Activated CD4-positive, alpha-beta memory T cell treated with anti-CD3 and anti-CD28 coated beads for 36 hours (primary cell): ENCODE results near the gene MLXIP. TPM values are rescaled to one million over a fixed set of nuclear protein-coding genes. Genes with fewer than 3 reads are reported as not detected.
"Not testable (repeated sequence)": the region's sequence is repeated elsewhere in the genome, so short reads cannot be mapped to it uniquely, and the experiment has no call there.

Source experiments
- CTCF ChIA-PET: fragments of 350-600 bp; sonication (Branson Sonifier 250); formaldehyde crosslinking; loops from one replicate; lab custom pipeline; 2021; ENCODE audit warnings: antibody characterized with exemption, inconsistent platforms; lab: Charles Lee
- POLR2A ChIA-PET: fragments of 350-600 bp; sonication (Branson Sonifier 250); formaldehyde crosslinking; loops from one replicate; lab custom pipeline; 2021; ENCODE audit warnings: antibody characterized with exemption; lab: Charles Lee
- DNase-seq: peaks from one replicate; pipeline ENCODE4 v3.0.0-alpha.2; 2020
- H3K27ac Mint-ChIP-seq: one replicate; pipeline ENCODE4 v1.8.0; 2021; ENCODE audit warnings: mixed read lengths
- H3K27me3 Mint-ChIP-seq: one replicate; pipeline ENCODE4 v1.8.0; 2021; ENCODE audit warnings: mixed read lengths
- H3K36me3 Mint-ChIP-seq: one replicate; pipeline ENCODE4 v1.8.0; 2021; ENCODE audit warnings: mixed read lengths
- H3K4me1 Mint-ChIP-seq: one replicate; pipeline ENCODE4 v1.8.0; 2021; ENCODE audit warnings: low read depth, mixed read lengths
- H3K4me3 Mint-ChIP-seq: one replicate; pipeline ENCODE4 v1.8.0; 2021; ENCODE audit warnings: mild to moderate bottlenecking, mixed read lengths
- H3K9me3 Mint-ChIP-seq: one replicate; pipeline ENCODE4 v1.8.0; 2021; ENCODE audit warnings: mixed read lengths
- intact Hi-C: fragments of 100-400 bp; cut with micrococcal nuclease; formaldehyde crosslinking; loops from one replicate; pipeline ENCODE4 v1.15.1; 2023
- total RNA-seq, 2 experiments: library from RNA; stranded (reverse); gene quantifications; one replicate each; pipeline ENCODE4 v1.2.3, GENCODE V29; 2021

The MLXIP gene
- total RNA-seq, 2 experiments from 2014 or later = 17.5 to 19.6 TPM

GRCh38 chr12:122162976-122163375 is 84.4 kb downstream of the MLXIP start:
- no peak overlapping the region for H3K4me3 Mint-ChIP-seq
- H3K27ac Mint-ChIP-seq = no peak overlapping the region
- intact Hi-C loops = no loop called here
- H3K4me1 Mint-ChIP-seq = peaks cover 23% of the 10 kb centered on the region
- ChIA-PET CTCF (interaction anchor here (0.5 kb wide), 1 partner anchor 168 kb away, joined by 3 read pairs; no protein-coding TSS in a partner anchor), POLR2A (no interaction called here)
- H3K36me3 Mint-ChIP-seq = no peaks in the 10 kb centered on the region
- peaks cover 10% of the 10 kb centered on the region for H3K27me3 Mint-ChIP-seq
- no peaks in the 10 kb centered on the region for H3K9me3 Mint-ChIP-seq
- no peak for DNase-seq

GRCh38 chr12:122166422-122167349 is 88.1 kb downstream of the MLXIP start:
- intact Hi-C loops = loop anchor here (2.0 kb wide), 2 partner anchors 30 to 174 kb away; no protein-coding TSS in a partner anchor
- Mint-ChIP-seq H3K36me3 (no peaks in the 10 kb centered on the region), H3K4me1 (peaks cover 20% of the 10 kb centered on the region), H3K27me3 (peaks cover 19% of the 10 kb centered on the region), H3K27ac (peak overlapping the region; percentile 76), H3K4me3 (no peak overlapping the region), H3K9me3 (no peaks in the 10 kb centered on the region)
- DNase-seq = peak; percentile 91
- POLR2A ChIA-PET = interaction anchor here (0.6 to 1.7 kb wide), 9 partner anchors 16 to 272 kb away, joined by 3 to 7 read pairs (median 4); partner anchors contain the start of genes BCL7A and LRRC43
- CTCF ChIA-PET = interaction anchor here (0.8 to 2.0 kb wide), 7 partner anchors 12 to 175 kb away, joined by 3 to 6 read pairs (median 4); no protein-coding TSS in a partner anchor

GRCh38 chr12:122167356-122167925 is 88.9 kb downstream of the MLXIP start:
- no peak overlapping the region for H3K4me3 Mint-ChIP-seq
- H3K27me3 Mint-ChIP-seq = peaks cover 19% of the 10 kb centered on the region
- ChIA-PET CTCF (interaction anchor here (1.0 to 2.0 kb wide), 5 partner anchors 13 to 113 kb away, joined by 3 to 6 read pairs (median 4); no protein-coding TSS in a partner anchor), POLR2A (interaction anchor here (0.6 to 1.7 kb wide), 6 partner anchors 37 to 273 kb away, joined by 3 to 6 read pairs (median 4); no protein-coding TSS in a partner anchor)
- DNase-seq = no peak
- intact Hi-C loops = loop anchor here (2.0 kb wide), 2 partner anchors 29 to 175 kb away; no protein-coding TSS in a partner anchor
- H3K9me3 Mint-ChIP-seq = no peaks in the 10 kb centered on the region
- peaks cover 16% of the 10 kb centered on the region for H3K4me1 Mint-ChIP-seq
- peak overlapping the region; percentile 76 for H3K27ac Mint-ChIP-seq
- H3K36me3 Mint-ChIP-seq = no peaks in the 10 kb centered on the region

GRCh38 chr12:122168492-122168891 is 89.9 kb downstream of the MLXIP start:
- no peak for DNase-seq
- CTCF ChIA-PET = interaction anchor here (0.7 kb wide), 1 partner anchor 11 kb away, joined by 3 read pairs; no protein-coding TSS in a partner anchor
- H3K4me1 Mint-ChIP-seq = peaks cover 13% of the 10 kb centered on the region
- H3K27me3 Mint-ChIP-seq = peaks cover 19% of the 10 kb centered on the region
- no peaks in the 10 kb centered on the region for H3K36me3 Mint-ChIP-seq
- intact Hi-C loops = no loop called here
- H3K4me3 Mint-ChIP-seq = no peak overlapping the region
- POLR2A ChIA-PET = no interaction called here
- no peak overlapping the region for H3K27ac Mint-ChIP-seq
- no peaks in the 10 kb centered on the region for H3K9me3 Mint-ChIP-seq

- DNase-seq = no peak
- no peak overlapping the region for H3K27ac Mint-ChIP-seq
- H3K4me1 Mint-ChIP-seq = peaks cover 24% of the 10 kb centered on the region
- peaks cover 15% of the 10 kb centered on the region for H3K27me3 Mint-ChIP-seq
- intact Hi-C loops = no loop called here
- no peaks in the 10 kb centered on the region for H3K9me3 Mint-ChIP-seq
- H3K4me3 Mint-ChIP-seq = no peak overlapping the region
- POLR2A ChIA-PET = no interaction called here
- H3K36me3 Mint-ChIP-seq = no peaks in the 10 kb centered on the region
- CTCF ChIA-PET = no interaction called here
Measured at GRCh38 chr12:122171399-122171798, 92.8 kb downstream of the MLXIP start.

- intact Hi-C loops = no loop called here
- Mint-ChIP-seq H3K27ac (no peak overlapping the region), H3K4me3 (no peak overlapping the region), H3K36me3 (no peaks in the 10 kb centered on the region), H3K4me1 (peaks cover 14% of the 10 kb centered on the region), H3K9me3 (no peaks in the 10 kb centered on the region), H3K27me3 (peaks cover 11% of the 10 kb centered on the region)
- ChIA-PET POLR2A (no interaction called here), CTCF (no interaction called here)
- DNase-seq = no peak
Measured at GRCh38 chr12:122172262-122172939, 93.8 kb downstream of the MLXIP start.

GRCh38 chr12:122174155-122174845 is 95.7 kb downstream of the MLXIP start, which contains the start of gene IL31:
Gene IL31 (minus strand): TSS chr12:122174221. CDS start chr12:122174172, 49 bp downstream.
- no peaks in the 10 kb centered on the region for H3K9me3 Mint-ChIP-seq
- intact Hi-C loops = no loop called here
- no peaks in the 10 kb centered on the region for H3K36me3 Mint-ChIP-seq
- peak; percentile 68 for DNase-seq
- ChIA-PET POLR2A (no interaction called here), CTCF (interaction anchor here (1.6 kb wide), 1 partner anchor 17 kb away, joined by 3 read pairs; no protein-coding TSS in a partner anchor)
- peak within 1 kb of the TSS; percentile 15 for H3K27ac Mint-ChIP-seq
- peak within 1 kb of the TSS; percentile 36 for H3K4me3 Mint-ChIP-seq
- peaks cover 12% of the 10 kb centered on the region for H3K4me1 Mint-ChIP-seq
- peaks cover 6% of the 10 kb centered on the region for H3K27me3 Mint-ChIP-seq

GRCh38 chr12:122176473-122176872 is 97.9 kb downstream of the MLXIP start:
- H3K27me3 Mint-ChIP-seq, CTCF ChIA-PET, DNase-seq, H3K27ac Mint-ChIP-seq, H3K9me3 Mint-ChIP-seq, H3K36me3 Mint-ChIP-seq, POLR2A ChIA-PET, intact Hi-C loops, H3K4me3 Mint-ChIP-seq: not testable (repeated sequence)
- peaks cover 15% of the 10 kb centered on the region for H3K4me1 Mint-ChIP-seq

- H3K27me3 Mint-ChIP-seq = peaks cover 12% of the 10 kb centered on the region
- CTCF ChIA-PET = interaction anchor here (0.6 to 1.4 kb wide), 3 partner anchors 26 to 368 kb away, joined by 3 to 4 read pairs (median 3); no protein-coding TSS in a partner anchor
- H3K4me3 Mint-ChIP-seq = peak within 1 kb of the TSS; percentile 71
- no peaks in the 10 kb centered on the region for H3K36me3 Mint-ChIP-seq
- DNase-seq = peak; percentile 44
- intact Hi-C loops = no loop called here
- no peaks in the 10 kb centered on the region for H3K9me3 Mint-ChIP-seq
- H3K4me1 Mint-ChIP-seq = peaks cover 6% of the 10 kb centered on the region
- POLR2A ChIA-PET = interaction anchor here (0.7 kb wide), 1 partner anchor 17 kb away, joined by 3 read pairs; no protein-coding TSS in a partner anchor
- H3K27ac Mint-ChIP-seq = no peak within 1 kb of the TSS
Measured at GRCh38 chr12:122182887-122183587, 104.5 kb downstream of the MLXIP start, which contains the start of gene LRRC43. Gene LRRC43 (plus strand): TSS chr12:122183123. CDS start chr12:122183145, 22 bp downstream.

- POLR2A ChIA-PET = no interaction called here
- no peaks in the 10 kb centered on the region for H3K36me3 Mint-ChIP-seq
- peaks cover 12% of the 10 kb centered on the region for H3K27me3 Mint-ChIP-seq
- CTCF ChIA-PET = interaction anchor here (0.6 to 1.4 kb wide), 3 partner anchors 26 to 367 kb away, joined by 3 to 4 read pairs (median 3); no protein-coding TSS in a partner anchor
- DNase-seq = no peak
- no peak overlapping the region for H3K4me3 Mint-ChIP-seq
- no peak overlapping the region for H3K27ac Mint-ChIP-seq
- no peaks in the 10 kb centered on the region for H3K9me3 Mint-ChIP-seq
- H3K4me1 Mint-ChIP-seq = peaks cover 6% of the 10 kb centered on the region
- intact Hi-C loops = no loop called here
Measured at GRCh38 chr12:122183588-122183940, 105.0 kb downstream of the MLXIP start.
